Adrenal gland (tissue), 5 donors: Measurements from ENCODE around the gene KCNH3.
"Not testable (repeated sequence)": the region's sequence is repeated elsewhere in the genome, so short reads cannot be mapped to it uniquely, and the experiment has no call there.

ENCODE experiments used
- CTCF ChIP-seq, 6 experiments: fragments of 450-650 bp in 4 of 6; fragments of 200-600 bp in 2 of 6; sonication (generic) in 1 of 6; IDR thresholded peaks; 1 replicate in 5 of 6; 2 replicates in 1 of 6; pipeline versions ENCODE4 v1.5.1 to v1.8.0; 2016 to 2021; ENCODE audit warnings: antibody characterized with exemption in 6 of 6, mild to moderate bottlenecking in 2 of 6, moderate library complexity in 1 of 6
- POLR2A ChIP-seq, 2 donors: fragments of 450-650 bp; IDR thresholded peaks; one replicate each; pipeline ENCODE4 v1.6.1; 2017; ENCODE audit warnings: antibody characterized with exemption in 2 of 2, mild to moderate bottlenecking in 2 of 2, moderate library complexity in 1 of 2
- donor health status: DM: no; HTN: no; CAD: no.

- TF ChIP-seq POLR2A, CTCF (IDR thresholded peaks at IDR 0.05): not testable (repeated sequence)
Measured at GRCh38 chr12:49605539-49605938, 66.7 kb downstream of the KCNH3 start, which contains the start of gene FAM186B.
